MM.1S (cell line): ENCODE data around the gene DOCK10.

Source experiments
- DNase-seq: peaks from one replicate; pipeline ENCODE4 v3.0.0-alpha.2; 2015
- H2AFZ ChIP-seq: fragments of 300-600 bp; sonication (generic); 2 replicates; pipeline ENCODE4 v1.6.0; 2016; ENCODE audit warnings: antibody characterized with exemption, low read length
- H3F3A ChIP-seq: fragments of 300-600 bp; sonication (generic); 2 replicates; pipeline ENCODE4 v1.6.1; 2016; ENCODE audit warnings: mild to moderate bottlenecking, antibody characterized with exemption, low read length, moderate library complexity, mixed read lengths; ENCODE audit not compliant: insufficient read depth
- H3K27ac ChIP-seq: fragments of 300-600 bp; sonication (generic); 2 replicates; pipeline ENCODE4 v1.5.1; 2016; ENCODE audit warnings: mild to moderate bottlenecking, low read length
- H3K27me3 ChIP-seq: fragments of 300-600 bp; sonication (generic); replicated peaks from 2 replicates; pipeline ENCODE4 v1.6.0; 2016; ENCODE audit warnings: low read length; ENCODE audit not compliant: insufficient read depth
- H3K36me3 ChIP-seq: fragments of 300-600 bp; sonication (generic); replicated peaks from 2 replicates; pipeline ENCODE4 v1.6.1; 2016; ENCODE audit warnings: mild to moderate bottlenecking, low read length, mixed read lengths; ENCODE audit not compliant: insufficient read depth
- H3K4me1 ChIP-seq: fragments of 300-600 bp; sonication (generic); 2 replicates; pipeline ENCODE4 v1.6.1; 2016; ENCODE audit warnings: low read length, mixed read lengths
- H3K4me2 ChIP-seq: fragments of 300-600 bp; sonication (generic); 2 replicates; pipeline ENCODE4 v1.6.0; 2016; ENCODE audit warnings: low read depth, low read length
- H3K4me3 ChIP-seq: fragments of 300-600 bp; sonication (generic); 2 replicates; pipeline ENCODE4 v1.5.1; 2016; ENCODE audit warnings: low read length, mixed read lengths
- H3K79me2 ChIP-seq: fragments of 300-600 bp; sonication (generic); 2 replicates; pipeline ENCODE4 v1.6.1; 2016; ENCODE audit warnings: mixed run types, low read length, mixed read lengths
- H3K9ac ChIP-seq: fragments of 300-600 bp; sonication (generic); 2 replicates; pipeline ENCODE4 v1.6.1; 2016; ENCODE audit warnings: low read length, mixed read lengths
- H3K9me2 ChIP-seq: fragments of 300-600 bp; sonication (generic); replicated peaks from 2 replicates; pipeline ENCODE4 v1.6.1; 2016; ENCODE audit warnings: mild to moderate bottlenecking, low read length, mixed read lengths; ENCODE audit not compliant: insufficient read depth
- H3K9me3 ChIP-seq: fragments of 300-600 bp; sonication (generic); replicated peaks from 2 replicates; pipeline ENCODE4 v1.6.1; 2016; ENCODE audit warnings: mild to moderate bottlenecking, low read length, mixed read lengths; ENCODE audit not compliant: insufficient read depth
- H4K20me1 ChIP-seq: fragments of 300-600 bp; sonication (generic); 2 replicates; pipeline ENCODE4 v1.6.1; 2016; ENCODE audit warnings: mild to moderate bottlenecking, low read length, moderate library complexity, mixed read lengths; ENCODE audit not compliant: insufficient read depth
- CTCF ChIP-seq: fragments of 300-600 bp; sonication (generic); IDR thresholded peaks from 2 replicates; pipeline ENCODE4 v1.5.1; 2016; ENCODE audit warnings: antibody characterized with exemption, low read length, mixed read lengths
- EZH2 ChIP-seq: fragments of 300-600 bp; sonication (generic); optimal IDR thresholded peaks from 2 replicates; pipeline ENCODE3; 2017; ENCODE audit warnings: low read depth, mild to moderate bottlenecking, antibody characterized with exemption, low read length, mixed read lengths
- EZH2phosphoT487 ChIP-seq: fragments of 300-600 bp; sonication (generic); IDR thresholded peaks from 2 replicates; pipeline ENCODE4 v1.6.1; 2018; ENCODE audit warnings: antibody characterized with exemption, low read length

DOCK10 gene

GRCh38 chr2:224843141-224843540 lies 199.1 kb downstream of the DOCK10 start:
- Histone ChIP-seq H3K27ac (no peak overlapping the region), H2AFZ (no peak overlapping the region)
- no peak for DNase-seq

GRCh38 chr2:224841910-224842309 lies 200.4 kb downstream of the DOCK10 start:
- Histone ChIP-seq H4K20me1 (no peaks in the 10 kb centered on the region), H3K27ac (no peak overlapping the region), H3K4me3 (no peak overlapping the region), H3K9ac (no peak overlapping the region), H3K79me2 (no peaks in the 10 kb centered on the region), H3K27me3 (no peaks in the 10 kb centered on the region), H3K9me2 (no peaks in the 10 kb centered on the region), H2AFZ (no peak overlapping the region), H3K9me3 (no peaks in the 10 kb centered on the region), H3K36me3 (no peaks in the 10 kb centered on the region; the same call in 1 of the 2 replicates), H3F3A (no peaks in the 10 kb centered on the region), H3K4me2 (no peak overlapping the region), H3K4me1 (no peaks in the 10 kb centered on the region)
- DNase-seq: no peak
- no peak for TF ChIP-seq EZH2phosphoT487
- TF ChIP-seq CTCF: no peak
- TF ChIP-seq EZH2: no peak

More at GRCh38 chr2:224843141-224843540, 199.1 kb downstream of the DOCK10 start:
- no peak for TF ChIP-seq EZH2
- TF ChIP-seq CTCF: no peak
- no peak for TF ChIP-seq EZH2phosphoT487
- no peaks in the 10 kb centered on the region for H3K79me2 ChIP-seq
- H3K27me3 ChIP-seq: no peaks in the 10 kb centered on the region
- H3K36me3 ChIP-seq: no peaks in the 10 kb centered on the region; the same call in 1 of the 2 replicates
- H3K9ac ChIP-seq: no peak overlapping the region
- no peaks in the 10 kb centered on the region for H3K9me2 ChIP-seq
- no peak overlapping the region for H3K4me3 ChIP-seq
- H3F3A ChIP-seq: no peaks in the 10 kb centered on the region
- H4K20me1 ChIP-seq: no peaks in the 10 kb centered on the region
- H3K4me2 ChIP-seq: no peak overlapping the region
- no peaks in the 10 kb centered on the region for H3K9me3 ChIP-seq
- no peaks in the 10 kb centered on the region for H3K4me1 ChIP-seq

- DNase-seq: no peak
- Histone ChIP-seq H3K9me3 (no peaks in the 10 kb centered on the region), H3K4me3 (no peak overlapping the region), H3K27ac (no peak overlapping the region), H3K4me1 (no peaks in the 10 kb centered on the region), H3K36me3 (no peaks in the 10 kb centered on the region; the same call in 1 of the 2 replicates), H3F3A (no peaks in the 10 kb centered on the region), H3K4me2 (no peak overlapping the region), H3K9me2 (no peaks in the 10 kb centered on the region), H2AFZ (no peak overlapping the region), H3K27me3 (no peaks in the 10 kb centered on the region), H3K9ac (no peak overlapping the region), H3K79me2 (no peaks in the 10 kb centered on the region), H4K20me1 (no peaks in the 10 kb centered on the region)
- TF ChIP-seq EZH2: no peak
- TF ChIP-seq EZH2phosphoT487: no peak
- TF ChIP-seq CTCF: no peak
Measured at GRCh38 chr2:224838335-224838734, 203.9 kb downstream of the DOCK10 start.
